ENCODE data around the gene CHD9. TPM values are rescaled to one million over a fixed set of nuclear protein-coding genes. Genes with fewer than 3 reads are reported as not detected.
"Not testable (repeated sequence)": the region's sequence is repeated elsewhere in the genome, so short reads cannot be mapped to it uniquely, and the experiment has no call there.

The CHD9 gene
- total and polyA plus RNA-seq, 3 donors from 2014 or later, result 10.4 to 67.3 (median 57.5) TPM

- no peak for DNase-seq
- intact Hi-C loops (cut with DNase I; ENCODE audit: low total_unique reads), result no loop called here
- Histone ChIP-seq H3K9me3 (no peaks in the 10 kb centered on the region), H3K36me3 (ENCODE audit: low read depth, missing control alignments) (no peaks in the 10 kb centered on the region), H3K4me1 (no peaks in the 10 kb centered on the region), H3K27ac (no peak overlapping the region), H3K27me3 (no peaks in the 10 kb centered on the region), H3K4me3 (no peak overlapping the region)
- TF ChIP-seq POLR2A (IDR thresholded peaks at IDR 0.05) (no peak), CTCF (IDR thresholded peaks at IDR 0.05) (no peak)
These were observed 121.6 kb downstream of the CHD9 start for GRCh38 chr16:53176434-53176833.

GRCh38 chr16:53183442-53183841 is 128.7 kb downstream of the CHD9 start:
- Histone ChIP-seq H3K4me1 (no peaks in the 10 kb centered on the region), H3K27me3 (no peaks in the 10 kb centered on the region), H3K9me3 (no peaks in the 10 kb centered on the region), H3K4me3 (no peak overlapping the region), H3K36me3 (ENCODE audit: low read depth, missing control alignments) (no peaks in the 10 kb centered on the region), H3K27ac (no peak overlapping the region)
- TF ChIP-seq CTCF (IDR thresholded peaks at IDR 0.05) (no peak), POLR2A (IDR thresholded peaks at IDR 0.05) (no peak)
- WGBS, 2 donors, result 85 to 91% methylated on average over 4 of the region's 4 CpGs
- no peak for DNase-seq
- intact Hi-C loops (cut with DNase I; ENCODE audit: low total_unique reads), result no loop called here

- not testable (repeated sequence) for H3K27ac ChIP-seq
These were observed 130.9 kb downstream of the CHD9 start for GRCh38 chr16:53185741-53186140.

GRCh38 chr16:53187775-53188174 is 133.0 kb downstream of the CHD9 start:
- no peak for DNase-seq
- intact Hi-C loops (cut with DNase I; ENCODE audit: low total_unique reads), result no loop called here
- WGBS, 2 donors, result 88 to 93% methylated on average over 1 of the region's 1 CpG

More at GRCh38 chr16:53185741-53186140, 130.9 kb downstream of the CHD9 start:
- H3K36me3 ChIP-seq (ENCODE audit: low read depth, missing control alignments); DNase-seq; H3K27me3 ChIP-seq; H3K4me3 ChIP-seq; H3K4me1 ChIP-seq; intact Hi-C loops (cut with DNase I; ENCODE audit: low total_unique reads); H3K9me3 ChIP-seq: not testable (repeated sequence)
- WGBS, 2 donors, result 67 to 88% methylated on average over 3 of the region's 3 CpGs

GRCh38 chr16:53191413-53191812 is 136.6 kb downstream of the CHD9 start:
- no peak for DNase-seq
- Histone ChIP-seq H3K27me3 (no peaks in the 10 kb centered on the region), H3K4me3 (no peak overlapping the region), H3K36me3 (ENCODE audit: low read depth, missing control alignments) (no peaks in the 10 kb centered on the region), H3K9me3 (no peaks in the 10 kb centered on the region), H3K4me1 (no peaks in the 10 kb centered on the region), H3K27ac (no peak overlapping the region)
- 58 to 89% methylated on average over 1 of the region's 1 CpG for WGBS, 2 donors
- intact Hi-C loops (cut with DNase I; ENCODE audit: low total_unique reads), result no loop called here
- TF ChIP-seq CTCF (IDR thresholded peaks at IDR 0.05), result no peak
- no peak for TF ChIP-seq POLR2A (IDR thresholded peaks at IDR 0.05)

More at GRCh38 chr16:53187775-53188174, 133.0 kb downstream of the CHD9 start:
- TF ChIP-seq CTCF (IDR thresholded peaks at IDR 0.05), result no peak
- no peak for TF ChIP-seq POLR2A (IDR thresholded peaks at IDR 0.05)
- Histone ChIP-seq H3K27me3 (no peaks in the 10 kb centered on the region), H3K4me3 (no peak overlapping the region), H3K9me3 (no peaks in the 10 kb centered on the region), H3K27ac (no peak overlapping the region), H3K4me1 (no peaks in the 10 kb centered on the region), H3K36me3 (ENCODE audit: low read depth, missing control alignments) (no peaks in the 10 kb centered on the region)
